A673 (cell line): ENCODE data around the gene COL5A2. TPM values are rescaled to one million over a fixed set of nuclear protein-coding genes. Genes with fewer than 3 reads are reported as not detected.

Experiments used
- BruUV-seq: library from RNA; stranded (reverse); fragments of 400-500 nt; replicated peaks from 2 replicates; lab custom pipeline; 2021; lab: Mats Ljungman, UMichigan
- CTCF ChIA-PET: fragments of 300-600 bp; sonication (Branson Sonifier 250); formaldehyde crosslinking; loops from one replicate; lab custom pipeline; 2022; ENCODE audit warnings: antibody characterized with exemption; lab: Charles Lee
- POLR2A ChIA-PET: fragments of 300-600 bp; sonication (Branson Sonifier 250); formaldehyde crosslinking; loops from one replicate; lab custom pipeline; 2022; ENCODE audit warnings: antibody characterized with exemption; ENCODE audit not compliant: low non-redundant PET; lab: Charles Lee
- DNase-seq: peaks from one replicate; pipeline ENCODE4 v3.0.0-alpha.2; 2015; ENCODE audit warnings: low spot score
- H3K27ac ChIP-seq: fragments of 200-600 bp; sonication (generic); 2 replicates; pipeline ENCODE4 v1.5.1; 2016; ENCODE audit warnings: mixed run types, low read depth, mild to moderate bottlenecking, mixed read lengths, antibody characterized with exemption, low read length; ENCODE audit not compliant: poor library complexity, severe bottlenecking
- H3K27me3 ChIP-seq: fragments of 200-600 bp; sonication (generic); replicated peaks from 2 replicates; pipeline ENCODE4 v1.6.1; 2017; ENCODE audit warnings: mixed run types, low read depth, mild to moderate bottlenecking, mixed read lengths, antibody characterized with exemption, low read length; ENCODE audit not compliant: insufficient read depth, poor library complexity
- H3K36me3 ChIP-seq: fragments of 200-600 bp; sonication (generic); 2 replicates; pipeline ENCODE4 v1.6.1; 2016; ENCODE audit warnings: mixed run types, mild to moderate bottlenecking, mixed read lengths, antibody characterized with exemption, low read length; ENCODE audit not compliant: insufficient read depth, poor library complexity, severe bottlenecking
- H3K4me1 ChIP-seq: fragments of 200-600 bp; sonication (generic); 2 replicates; pipeline ENCODE4 v1.6.1; 2017; ENCODE audit warnings: mixed run types, mild to moderate bottlenecking, mixed read lengths, antibody characterized with exemption, low read length; ENCODE audit not compliant: insufficient read depth, poor library complexity, severe bottlenecking
- H3K4me3 ChIP-seq: fragments of 200-600 bp; sonication (generic); 2 replicates; pipeline ENCODE4 v1.5.1; 2016; ENCODE audit warnings: low read depth, mixed run types, mild to moderate bottlenecking, mixed read lengths, low read length; ENCODE audit not compliant: poor library complexity, severe bottlenecking
- H3K9me3 ChIP-seq: fragments of 200-600 bp; sonication (generic); 2 replicates; pipeline ENCODE4 v1.6.1; 2016; ENCODE audit warnings: mixed run types, low read depth, mild to moderate bottlenecking, mixed read lengths, antibody characterized with exemption, low read length; ENCODE audit not compliant: poor library complexity, severe bottlenecking
- CTCF ChIP-seq: fragments of 300-800, 200-600 bp; sonication (generic); conservative IDR thresholded peaks from 2 replicates; pipeline ENCODE4 v1.5.1; 2017; ENCODE audit warnings: low read depth, mild to moderate bottlenecking, antibody characterized with exemption, low read length, moderate library complexity, mixed read lengths
- EZH2 ChIP-seq: fragments of 200-600 bp; sonication (generic); IDR thresholded peaks from 2 replicates; pipeline ENCODE4 v1.6.1; 2017; ENCODE audit warnings: borderline replicate concordance, low read depth, mild to moderate bottlenecking, mixed read lengths, antibody characterized with exemption, low read length; ENCODE audit not compliant: poor library complexity, severe bottlenecking
- intact Hi-C: fragments of 100-400 bp; cut with micrococcal nuclease; formaldehyde crosslinking; loops from one replicate; pipeline ENCODE4 v1.10.0; 2022; ENCODE audit not compliant: unreplicated experiment
- total RNA-seq: library from RNA; stranded (reverse); gene quantifications from 2 replicates; pipeline ENCODE4 v1.2.3, GENCODE V29; 2021

COL5A2 gene
- total RNA-seq, 1 experiment from 2014 or later, result 92.2 TPM

DNA sequence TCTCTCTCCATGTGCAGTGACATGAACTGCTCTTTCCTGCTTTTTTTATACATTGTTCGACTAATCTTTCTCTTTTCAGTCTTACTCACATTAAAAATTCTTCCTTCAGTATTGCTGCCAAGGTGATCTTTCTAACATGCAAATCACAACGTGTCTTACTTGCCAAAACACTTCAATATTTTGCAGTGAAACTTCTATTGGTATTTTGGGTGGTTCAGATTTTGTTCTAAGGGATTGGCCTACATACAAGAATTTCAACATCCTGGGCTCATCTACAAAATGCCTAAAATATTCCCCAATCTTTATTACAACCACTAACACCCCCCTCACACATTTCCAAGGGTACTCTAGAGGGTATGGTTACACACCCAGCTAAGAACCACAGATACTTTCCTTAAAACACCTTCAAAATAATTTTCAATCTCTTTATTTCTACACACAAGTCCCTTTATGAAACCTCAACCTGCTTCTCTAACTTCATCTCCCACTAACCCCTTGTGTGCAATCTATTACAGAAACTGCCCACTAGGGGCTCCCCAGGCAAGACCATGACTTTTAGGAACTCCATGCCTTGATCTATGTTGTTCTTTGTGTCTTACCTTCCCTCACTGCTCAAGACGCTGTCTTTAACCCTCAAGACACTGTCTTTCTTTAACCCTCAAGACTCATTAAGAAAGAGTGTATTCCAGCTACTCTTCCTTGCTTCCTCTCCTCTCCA lies 154.5 kb downstream of the COL5A2 start:
- no peak overlapping the region for H3K27ac ChIP-seq
- H3K4me3 ChIP-seq, result no peak overlapping the region
- peaks cover 16% of the 10 kb centered on the region for H3K4me1 ChIP-seq
- ChIA-PET CTCF (interaction anchor here (0.6 kb wide), 1 partner anchor 1524 kb away, joined by 5 read pairs; no protein-coding TSS in a partner anchor), POLR2A (no interaction called here)
- BruUV-seq, result no TSS peak
- TF ChIP-seq CTCF, result peak; percentile 56
- TF ChIP-seq EZH2, result no peak
- no peaks in the 10 kb centered on the region for H3K27me3 ChIP-seq
- no peaks in the 10 kb centered on the region for H3K9me3 ChIP-seq
- intact Hi-C loops, result no loop called here
- peak; percentile 32 for DNase-seq
- H3K36me3 ChIP-seq, result no peaks in the 10 kb centered on the region

DNA sequence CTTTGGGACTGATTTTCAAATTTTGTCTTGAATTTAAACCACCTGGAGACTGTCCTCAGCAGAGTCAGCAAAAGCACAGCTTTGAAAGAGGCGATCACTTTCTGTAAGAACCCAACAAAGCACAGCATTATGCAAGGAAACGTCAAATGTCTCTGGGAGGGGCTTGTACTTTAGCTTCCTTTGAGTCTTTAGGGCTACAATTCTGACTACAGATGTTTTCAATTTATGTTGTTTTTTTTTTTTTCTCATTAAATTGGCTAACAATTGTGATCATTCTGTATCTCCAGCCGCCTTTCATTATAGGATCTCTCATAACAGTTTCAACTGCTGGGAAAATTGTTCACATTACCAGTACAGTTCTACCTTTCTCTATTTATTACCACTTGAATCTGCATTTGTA lies 157.1 kb downstream of the COL5A2 start:
- H3K9me3 ChIP-seq, result no peaks in the 10 kb centered on the region
- no TSS peak for BruUV-seq
- no peaks in the 10 kb centered on the region for H3K36me3 ChIP-seq
- no peak for TF ChIP-seq CTCF
- no peak for TF ChIP-seq EZH2
- no peak overlapping the region for H3K4me3 ChIP-seq
- POLR2A ChIA-PET, result no interaction called here
- no peaks in the 10 kb centered on the region for H3K27me3 ChIP-seq
- peaks cover 16% of the 10 kb centered on the region for H3K4me1 ChIP-seq
- H3K27ac ChIP-seq, result peak overlapping the region; percentile 51
- DNase-seq, result peak; percentile 74
- CTCF ChIA-PET, result no interaction called here
- intact Hi-C loops, result no loop called here

DNA sequence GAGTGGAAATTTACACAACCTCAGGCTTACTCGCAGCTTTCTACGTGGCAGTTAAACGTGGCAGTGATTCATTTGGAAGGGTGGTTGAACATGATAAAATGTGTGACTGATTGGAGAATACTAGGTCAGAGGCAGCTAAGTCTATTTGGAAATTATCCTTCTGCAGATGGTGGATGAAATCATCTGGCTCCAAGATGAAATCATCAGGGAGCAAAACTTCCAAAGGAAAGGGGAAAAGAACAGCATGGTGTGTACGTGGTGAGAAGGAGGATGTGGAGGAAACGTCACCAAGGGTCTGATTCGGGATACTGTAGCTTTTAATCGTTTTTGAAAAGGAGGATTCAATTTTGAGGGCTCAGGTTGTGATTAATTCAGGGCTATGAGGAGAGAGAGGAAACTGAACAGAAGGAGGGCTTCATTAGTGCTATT lies 157.5 kb downstream of the COL5A2 start:
- no peaks in the 10 kb centered on the region for H3K9me3 ChIP-seq
- H3K27me3 ChIP-seq, result no peaks in the 10 kb centered on the region
- H3K36me3 ChIP-seq, result no peaks in the 10 kb centered on the region
- ChIA-PET CTCF (no interaction called here), POLR2A (no interaction called here)
- intact Hi-C loops, result no loop called here
- H3K4me3 ChIP-seq, result no peak overlapping the region
- TF ChIP-seq CTCF (no peak), EZH2 (no peak)
- H3K4me1 ChIP-seq, result peaks cover 16% of the 10 kb centered on the region
- BruUV-seq, result no TSS peak
- H3K27ac ChIP-seq, result peak overlapping the region; percentile 51
- no peak for DNase-seq
